Measurements from ENCODE around the gene CHRNA4.

DNA sequence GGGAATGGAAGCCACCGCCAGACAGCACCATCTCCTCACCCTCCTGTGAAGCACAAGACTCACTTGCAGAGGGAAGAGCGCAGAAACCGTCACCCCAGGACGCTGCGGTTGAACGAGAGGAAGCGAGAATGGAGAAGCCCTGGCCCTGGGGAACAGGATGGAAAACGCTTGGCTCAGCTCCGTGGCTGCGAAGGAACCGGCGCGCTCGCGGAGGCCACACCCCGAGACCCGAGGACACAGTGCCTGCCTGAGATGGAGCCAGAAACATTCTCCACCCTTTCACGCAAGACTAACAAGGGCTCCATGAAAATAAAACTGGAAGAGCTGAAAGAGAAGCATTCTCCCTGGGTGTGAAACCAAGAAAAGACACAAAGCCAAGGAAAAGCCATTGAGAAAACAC is 25.3 kb upstream of the CHRNA4 start:
- TF ChIP-seq CTCF (conservative IDR thresholded peaks at IDR 0.05) (no peak), ZFX (IDR thresholded peaks at IDR 0.05) (no peak)

All from C4-2B (cell line).